C4-2B (cell line): ENCODE data around the gene PPM1G.

Experiments used
- ZFX ChIP-seq: fragments of 450-650 bp; IDR thresholded peaks from 2 replicates; pipeline ENCODE4 v1.6.1; 2017
- TF ChIP-seq, protein P1 (sequence below): fragments of 450-650 bp; conservative IDR thresholded peaks from 2 replicates; pipeline ENCODE4 v1.5.1; 2017; ENCODE audit warnings: mild to moderate bottlenecking

DNA sequence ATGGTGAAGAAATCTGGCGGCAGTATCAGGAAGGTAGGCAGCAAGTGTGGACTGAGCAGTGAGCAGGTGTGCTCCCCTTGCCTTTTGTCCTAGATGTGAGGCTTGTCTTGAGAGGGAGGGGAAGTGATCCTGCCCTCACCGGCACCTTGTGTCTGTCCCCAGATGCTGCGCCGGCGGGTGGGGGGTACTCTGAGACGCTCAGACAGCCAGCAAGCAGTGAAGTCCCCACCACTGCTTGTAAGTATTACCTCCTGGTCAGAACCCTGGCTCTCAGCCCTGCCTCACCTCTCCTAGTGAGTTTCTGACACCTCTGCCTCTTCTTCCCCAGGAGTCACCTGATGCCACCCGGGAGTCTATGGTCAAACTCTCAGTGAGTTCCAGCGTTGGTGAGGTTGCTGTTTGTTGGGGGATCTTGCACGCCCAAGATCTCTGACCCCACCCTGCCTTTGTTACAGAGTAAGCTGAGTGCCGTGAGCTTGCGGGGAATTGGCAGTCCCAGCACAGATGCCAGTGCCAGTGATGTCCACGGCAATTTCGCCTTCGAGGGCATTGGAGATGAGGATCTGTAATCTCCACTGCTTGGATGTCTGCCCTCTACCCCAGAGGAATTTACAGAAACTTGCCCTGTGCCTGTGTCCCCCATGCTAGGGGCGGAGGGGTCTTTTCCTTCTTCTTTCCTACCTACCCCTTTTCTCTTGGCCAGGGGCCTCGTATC, 33.1 kb downstream of the PPM1G start:
- TF ChIP-seq, protein P1, sequence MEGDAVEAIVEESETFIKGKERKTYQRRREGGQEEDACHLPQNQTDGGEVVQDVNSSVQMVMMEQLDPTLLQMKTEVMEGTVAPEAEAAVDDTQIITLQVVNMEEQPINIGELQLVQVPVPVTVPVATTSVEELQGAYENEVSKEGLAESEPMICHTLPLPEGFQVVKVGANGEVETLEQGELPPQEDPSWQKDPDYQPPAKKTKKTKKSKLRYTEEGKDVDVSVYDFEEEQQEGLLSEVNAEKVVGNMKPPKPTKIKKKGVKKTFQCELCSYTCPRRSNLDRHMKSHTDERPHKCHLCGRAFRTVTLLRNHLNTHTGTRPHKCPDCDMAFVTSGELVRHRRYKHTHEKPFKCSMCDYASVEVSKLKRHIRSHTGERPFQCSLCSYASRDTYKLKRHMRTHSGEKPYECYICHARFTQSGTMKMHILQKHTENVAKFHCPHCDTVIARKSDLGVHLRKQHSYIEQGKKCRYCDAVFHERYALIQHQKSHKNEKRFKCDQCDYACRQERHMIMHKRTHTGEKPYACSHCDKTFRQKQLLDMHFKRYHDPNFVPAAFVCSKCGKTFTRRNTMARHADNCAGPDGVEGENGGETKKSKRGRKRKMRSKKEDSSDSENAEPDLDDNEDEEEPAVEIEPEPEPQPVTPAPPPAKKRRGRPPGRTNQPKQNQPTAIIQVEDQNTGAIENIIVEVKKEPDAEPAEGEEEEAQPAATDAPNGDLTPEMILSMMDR: no peak
- TF ChIP-seq ZFX: no peak
